HL-60 (cell line): ENCODE results near the gene MRPL9.

Experiments
- DNase-seq, 2 experiments: peaks; one replicate each; pipeline ENCODE4 v3.0.0-alpha.2; 2010 to 2020; ENCODE audit warnings: low read depth in 1 of 2, low spot score in 1 of 2
- H3K27ac ChIP-seq: fragments of 250-450 bp; sonication (Bioruptor Pico); replicated peaks from 2 replicates; pipeline ENCODE4 v1.5.1; 2020; ENCODE audit warnings: mild to moderate bottlenecking, moderate library complexity
- H3K27me3 ChIP-seq: fragments of 250-450 bp; sonication (Bioruptor Pico); 2 replicates; pipeline ENCODE4 v1.5.1; 2021; ENCODE audit warnings: mild to moderate bottlenecking, moderate library complexity; ENCODE audit not compliant: insufficient read depth, poor library complexity, severe bottlenecking
- H3K4me3 ChIP-seq: replicated peaks from 2 replicates; pipeline ENCODE4 v1.5.1; 2011; ENCODE audit warnings: mild to moderate bottlenecking, control low read depth, low read length; ENCODE audit not compliant: insufficient read depth
- GABPA ChIP-seq: IDR thresholded peaks from 2 replicates; pipeline ENCODE4 v1.6.1; 2012; ENCODE audit warnings: low read depth
- POLR2AphosphoS5 ChIP-seq: IDR thresholded peaks from 2 replicates; pipeline ENCODE4 v1.6.1; 2012; ENCODE audit warnings: low read depth
- SPI1 ChIP-seq: IDR thresholded peaks from 2 replicates; pipeline ENCODE4 v1.6.1; 2012; ENCODE audit warnings: low read depth, mild to moderate bottlenecking, borderline replicate concordance
- TF ChIP-seq, protein P1 (sequence below): IDR thresholded peaks from one replicate; pipeline ENCODE4 v1.5.1; 2011; ENCODE audit warnings: low read length, control low read depth, inconsistent platforms; ENCODE audit not compliant: insufficient read depth
- TF ChIP-seq, protein P2 (sequence below): IDR thresholded peaks from 2 replicates; pipeline ENCODE4 v1.6.1; 2012; ENCODE audit warnings: low read depth; ENCODE audit not compliant: insufficient replicate concordance

MRPL9 gene

GRCh38 chr1:151713044-151713443 is 50.3 kb downstream of the MRPL9 start:
- Histone ChIP-seq H3K27ac (no peak overlapping the region), H3K27me3 (peaks cover 23% of the 10 kb centered on the region), H3K4me3 (no peak overlapping the region)
- DNase-seq: no peak
- TF ChIP-seq GABPA: no peak
- TF ChIP-seq SPI1: no peak
- TF ChIP-seq, protein P1, sequence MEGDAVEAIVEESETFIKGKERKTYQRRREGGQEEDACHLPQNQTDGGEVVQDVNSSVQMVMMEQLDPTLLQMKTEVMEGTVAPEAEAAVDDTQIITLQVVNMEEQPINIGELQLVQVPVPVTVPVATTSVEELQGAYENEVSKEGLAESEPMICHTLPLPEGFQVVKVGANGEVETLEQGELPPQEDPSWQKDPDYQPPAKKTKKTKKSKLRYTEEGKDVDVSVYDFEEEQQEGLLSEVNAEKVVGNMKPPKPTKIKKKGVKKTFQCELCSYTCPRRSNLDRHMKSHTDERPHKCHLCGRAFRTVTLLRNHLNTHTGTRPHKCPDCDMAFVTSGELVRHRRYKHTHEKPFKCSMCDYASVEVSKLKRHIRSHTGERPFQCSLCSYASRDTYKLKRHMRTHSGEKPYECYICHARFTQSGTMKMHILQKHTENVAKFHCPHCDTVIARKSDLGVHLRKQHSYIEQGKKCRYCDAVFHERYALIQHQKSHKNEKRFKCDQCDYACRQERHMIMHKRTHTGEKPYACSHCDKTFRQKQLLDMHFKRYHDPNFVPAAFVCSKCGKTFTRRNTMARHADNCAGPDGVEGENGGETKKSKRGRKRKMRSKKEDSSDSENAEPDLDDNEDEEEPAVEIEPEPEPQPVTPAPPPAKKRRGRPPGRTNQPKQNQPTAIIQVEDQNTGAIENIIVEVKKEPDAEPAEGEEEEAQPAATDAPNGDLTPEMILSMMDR: no peak
- TF ChIP-seq, protein P2, sequence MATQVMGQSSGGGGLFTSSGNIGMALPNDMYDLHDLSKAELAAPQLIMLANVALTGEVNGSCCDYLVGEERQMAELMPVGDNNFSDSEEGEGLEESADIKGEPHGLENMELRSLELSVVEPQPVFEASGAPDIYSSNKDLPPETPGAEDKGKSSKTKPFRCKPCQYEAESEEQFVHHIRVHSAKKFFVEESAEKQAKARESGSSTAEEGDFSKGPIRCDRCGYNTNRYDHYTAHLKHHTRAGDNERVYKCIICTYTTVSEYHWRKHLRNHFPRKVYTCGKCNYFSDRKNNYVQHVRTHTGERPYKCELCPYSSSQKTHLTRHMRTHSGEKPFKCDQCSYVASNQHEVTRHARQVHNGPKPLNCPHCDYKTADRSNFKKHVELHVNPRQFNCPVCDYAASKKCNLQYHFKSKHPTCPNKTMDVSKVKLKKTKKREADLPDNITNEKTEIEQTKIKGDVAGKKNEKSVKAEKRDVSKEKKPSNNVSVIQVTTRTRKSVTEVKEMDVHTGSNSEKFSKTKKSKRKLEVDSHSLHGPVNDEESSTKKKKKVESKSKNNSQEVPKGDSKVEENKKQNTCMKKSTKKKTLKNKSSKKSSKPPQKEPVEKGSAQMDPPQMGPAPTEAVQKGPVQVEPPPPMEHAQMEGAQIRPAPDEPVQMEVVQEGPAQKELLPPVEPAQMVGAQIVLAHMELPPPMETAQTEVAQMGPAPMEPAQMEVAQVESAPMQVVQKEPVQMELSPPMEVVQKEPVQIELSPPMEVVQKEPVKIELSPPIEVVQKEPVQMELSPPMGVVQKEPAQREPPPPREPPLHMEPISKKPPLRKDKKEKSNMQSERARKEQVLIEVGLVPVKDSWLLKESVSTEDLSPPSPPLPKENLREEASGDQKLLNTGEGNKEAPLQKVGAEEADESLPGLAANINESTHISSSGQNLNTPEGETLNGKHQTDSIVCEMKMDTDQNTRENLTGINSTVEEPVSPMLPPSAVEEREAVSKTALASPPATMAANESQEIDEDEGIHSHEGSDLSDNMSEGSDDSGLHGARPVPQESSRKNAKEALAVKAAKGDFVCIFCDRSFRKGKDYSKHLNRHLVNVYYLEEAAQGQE: no peak
- no peak for TF ChIP-seq POLR2AphosphoS5

GRCh38 chr1:151711951-151712350 is 51.3 kb downstream of the MRPL9 start:
- Histone ChIP-seq H3K27ac (no peak overlapping the region), H3K27me3 (peaks cover 12% of the 10 kb centered on the region), H3K4me3 (no peak overlapping the region)
- TF ChIP-seq GABPA (no peak), SPI1 (no peak), POLR2AphosphoS5 (no peak)
- TF ChIP-seq, protein P2: no peak
- TF ChIP-seq, protein P1: no peak
- DNase-seq: no peak

GRCh38 chr1:151711044-151711800 is 52.1 kb downstream of the MRPL9 start:
- no peak overlapping the region for H3K27ac ChIP-seq
- no peak for DNase-seq
- TF ChIP-seq POLR2AphosphoS5 (no peak), SPI1 (no peak), GABPA (no peak)
- TF ChIP-seq, protein P1: no peak
- TF ChIP-seq, protein P2: no peak
- no peak overlapping the region for H3K4me3 ChIP-seq
- H3K27me3 ChIP-seq: peaks cover 10% of the 10 kb centered on the region
